Spleen (tissue), 11 donors: Measurements from ENCODE around the gene TMEM37. TPM values are rescaled to one million over a fixed set of nuclear protein-coding genes. Genes with fewer than 3 reads are reported as not detected.

Experiments used
- DNase-seq: peaks from one replicate; pipeline ENCODE4 v3.0.0-alpha.2; 2020
- H3K27ac ChIP-seq, 8 donors: fragments of 200-600 bp; sonication (generic) in 7 of 8; 1 replicate in 4 of 8; 2 replicates in 4 of 8; pipeline versions ENCODE4 v1.5.0 to v1.8.0; 2016 to 2021; ENCODE audit warnings: inconsistent platforms in 4 of 8, mild to moderate bottlenecking in 4 of 8, moderate library complexity in 1 of 8
- H3K27me3 ChIP-seq, 7 donors: fragments of 200-600 bp; sonication (generic) in 6 of 7; replicated peaks in 1 of 7; 1 replicate in 4 of 7; 2 replicates in 3 of 7; pipeline versions ENCODE4 v1.5.0 to v1.8.0; 2016 to 2021; ENCODE audit warnings: inconsistent platforms in 3 of 7, mild to moderate bottlenecking in 1 of 7
- H3K36me3 ChIP-seq, 6 donors: fragments of 200-600 bp; sonication (generic) in 5 of 6; 1 replicate in 4 of 6; 2 replicates in 2 of 6; pipeline versions ENCODE4 v1.5.0 to v1.8.0; 2016 to 2021; ENCODE audit warnings: inconsistent platforms in 2 of 6
- H3K4me1 ChIP-seq, 6 donors: fragments of 200-600 bp; sonication (generic) in 5 of 6; 1 replicate in 3 of 6; 2 replicates in 3 of 6; pipeline versions ENCODE4 v1.5.0 to v1.8.0; 2016 to 2021; ENCODE audit warnings: inconsistent platforms in 3 of 6
- H3K4me3 ChIP-seq, 8 donors: fragments of 200-600 bp; sonication (generic) in 7 of 8; 1 replicate in 4 of 8; 2 replicates in 4 of 8; pipeline versions ENCODE4 v1.5.0 to v1.8.0; 2016 to 2021; ENCODE audit warnings: inconsistent platforms in 4 of 8, mild to moderate bottlenecking in 4 of 8, moderate library complexity in 2 of 8
- H3K9me3 ChIP-seq, 8 donors: fragments of 200-600 bp; sonication (generic) in 7 of 8; 1 replicate in 4 of 8; 2 replicates in 4 of 8; pipeline versions ENCODE4 v1.5.0 to v1.8.0; 2016 to 2021; ENCODE audit warnings: inconsistent platforms in 4 of 8
- POLR2A ChIP-seq, 3 donors: fragments of 450-650 bp; IDR thresholded peaks; one replicate each; pipeline ENCODE4 v1.5.1; 2017; ENCODE audit warnings: antibody characterized with exemption in 3 of 3, mild to moderate bottlenecking in 1 of 3
- POLR2AphosphoS5 ChIP-seq, 3 donors: sonication (generic); formaldehyde crosslinking; IDR thresholded peaks; one replicate each; pipeline ENCODE4 v1.5.1; 2017; ENCODE audit warnings: antibody characterized with exemption in 3 of 3
- WGBS, 5 donors: extraction: QIAGEN DNeasy Blood & Tissue Kit in 3 of 5; methylation state at CpG; one replicate each; pipeline versions ENCODE4 v1.1.5 to v1.1.7; 2013 to 2018; 5-methylcytosine and 5-hydroxymethylcytosine counted together
- intact Hi-C: fragments of 100-400 bp; cut with DNase I; formaldehyde crosslinking; loops from one replicate; pipeline ENCODE4 v1.15.0; 2023; ENCODE audit warnings: low total_unique reads
- polyA plus RNA-seq, 3 donors: library from polyadenylated mRNA; stranded (reverse); fragments of 200-250 nt; gene quantifications; one replicate each; pipeline ENCODE4 v1.2.1, GENCODE V29; 2013
- total RNA-seq, 7 donors: library from RNA; depleted of rRNA in 3 of 7; stranded (reverse); fragments of >200 nt in 3 of 7; fragmentation: NEBNext Ultra II Directional in 4 of 7; extraction: Animal tissue kit (Norgen Biotek cat#: 25700) in 4 of 7; gene quantifications; one replicate each; pipeline versions ENCODE4 v1.1.0 to v1.2.1, GENCODE V29; 2016 to 2021
- TF ChIP-seq, protein P1 (sequence below), 11 experiments: fragments of 200-600 bp in 7 of 11; fragments of 450-650 bp in 4 of 11; sonication (generic) in 4 of 11; IDR thresholded peaks in 8 of 11; conservative IDR thresholded peaks in 3 of 11; 1 replicate in 7 of 11; 2 replicates in 4 of 11; pipeline versions ENCODE4 v1.4.0 to v1.8.0; 2016 to 2021; ENCODE audit warnings: antibody characterized with exemption in 11 of 11, inconsistent platforms in 4 of 11, mild to moderate bottlenecking in 1 of 11
- donor health status: healthy with polysubstance abuse.
- donor health status: DM: no; HTN: no; CAD: no; lungs with moderate emphysema.
- donor health status: DM: no; HTN: no; CAD: no.
- donor health status: Bipolar disorder and iron deficiency.
- donor health status: healthy.
- donor health status: DM: no; HTN: no; CAD: no.
- donor health status: DM: yes; HTN: yes; CAD: no.

The TMEM37 gene
- total and polyA plus RNA-seq, 10 donors, result 5.9 to 53.2 (median 25.1) TPM

DNA sequence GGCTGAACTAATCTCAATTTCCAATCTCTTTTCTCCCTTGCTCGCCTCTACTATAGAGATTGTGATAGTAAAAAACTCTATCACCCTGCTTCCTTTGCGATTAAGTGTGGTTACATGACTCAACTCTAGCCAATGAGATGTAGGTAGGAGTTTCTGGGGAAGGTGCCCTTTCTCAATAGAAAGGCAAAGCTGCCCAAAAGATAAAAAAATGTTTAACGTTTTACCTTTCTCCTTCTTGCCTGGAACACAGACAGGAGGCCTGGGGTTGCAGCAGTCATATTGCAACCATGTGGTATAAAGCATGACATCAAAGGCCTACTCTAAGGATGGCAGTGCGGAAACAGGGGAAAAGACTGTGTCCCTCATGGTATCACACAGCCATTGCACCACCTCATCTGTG is 31.5 kb downstream of the TMEM37 start:
- Histone ChIP-seq H3K4me3 (no peak overlapping the region), H3K9me3 (no peaks in the 10 kb centered on the region), H3K27me3 (peaks cover 0 to 5% (median 0%) of the 10 kb centered on the region in 7 donors), H3K27ac (no peak overlapping the region), H3K4me1 (no peaks in the 10 kb centered on the region), H3K36me3 (no peaks in the 10 kb centered on the region)
- intact Hi-C loops, result no loop called here
- 57 to 80% (median 63%) methylated on average over 4 of the region's 4 CpGs for WGBS, 5 donors
- no peak for TF ChIP-seq POLR2A (IDR thresholded peaks at IDR 0.05)
- no peak for DNase-seq

DNA sequence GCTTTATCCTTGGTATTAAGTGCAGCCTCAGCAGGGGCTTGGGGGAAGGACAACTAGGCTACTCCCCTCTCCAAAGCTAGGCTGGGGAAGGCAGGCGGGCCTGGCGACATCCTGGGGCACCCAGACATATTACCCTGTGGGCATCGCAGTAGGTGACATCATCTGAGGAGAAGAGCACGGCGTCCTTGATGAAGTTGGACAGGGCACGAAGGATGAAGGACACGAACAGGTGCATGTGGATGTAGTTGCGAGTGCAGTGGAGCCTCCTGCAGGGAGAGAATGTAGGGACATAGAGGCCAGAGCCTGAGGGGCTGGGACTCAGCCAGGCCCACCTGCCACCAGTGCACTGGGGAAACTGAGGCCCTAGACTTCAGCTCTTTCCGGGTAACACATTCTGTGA is 32.3 kb downstream of the TMEM37 start:
- H3K27me3 ChIP-seq, result no peaks in the 10 kb centered on the region
- no peaks in the 10 kb centered on the region for H3K9me3 ChIP-seq
- no peak overlapping the region for H3K27ac ChIP-seq
- WGBS, 5 donors, result 89 to 94% (median 92%) methylated on average over 9 of the region's 9 CpGs
- no peaks in the 10 kb centered on the region for H3K4me1 ChIP-seq
- DNase-seq, result no peak
- no peak overlapping the region for H3K4me3 ChIP-seq
- intact Hi-C loops, result no loop called here
- H3K36me3 ChIP-seq, result no peaks in the 10 kb centered on the region
- TF ChIP-seq, protein P1, sequence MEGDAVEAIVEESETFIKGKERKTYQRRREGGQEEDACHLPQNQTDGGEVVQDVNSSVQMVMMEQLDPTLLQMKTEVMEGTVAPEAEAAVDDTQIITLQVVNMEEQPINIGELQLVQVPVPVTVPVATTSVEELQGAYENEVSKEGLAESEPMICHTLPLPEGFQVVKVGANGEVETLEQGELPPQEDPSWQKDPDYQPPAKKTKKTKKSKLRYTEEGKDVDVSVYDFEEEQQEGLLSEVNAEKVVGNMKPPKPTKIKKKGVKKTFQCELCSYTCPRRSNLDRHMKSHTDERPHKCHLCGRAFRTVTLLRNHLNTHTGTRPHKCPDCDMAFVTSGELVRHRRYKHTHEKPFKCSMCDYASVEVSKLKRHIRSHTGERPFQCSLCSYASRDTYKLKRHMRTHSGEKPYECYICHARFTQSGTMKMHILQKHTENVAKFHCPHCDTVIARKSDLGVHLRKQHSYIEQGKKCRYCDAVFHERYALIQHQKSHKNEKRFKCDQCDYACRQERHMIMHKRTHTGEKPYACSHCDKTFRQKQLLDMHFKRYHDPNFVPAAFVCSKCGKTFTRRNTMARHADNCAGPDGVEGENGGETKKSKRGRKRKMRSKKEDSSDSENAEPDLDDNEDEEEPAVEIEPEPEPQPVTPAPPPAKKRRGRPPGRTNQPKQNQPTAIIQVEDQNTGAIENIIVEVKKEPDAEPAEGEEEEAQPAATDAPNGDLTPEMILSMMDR (IDR thresholded peaks at IDR 0.05 in 8 of 11, conservative IDR thresholded peaks at IDR 0.05 in 3 of 11), result no peak
- TF ChIP-seq POLR2AphosphoS5 (IDR thresholded peaks at IDR 0.05) (no peak), POLR2A (IDR thresholded peaks at IDR 0.05) (no peak)

DNA sequence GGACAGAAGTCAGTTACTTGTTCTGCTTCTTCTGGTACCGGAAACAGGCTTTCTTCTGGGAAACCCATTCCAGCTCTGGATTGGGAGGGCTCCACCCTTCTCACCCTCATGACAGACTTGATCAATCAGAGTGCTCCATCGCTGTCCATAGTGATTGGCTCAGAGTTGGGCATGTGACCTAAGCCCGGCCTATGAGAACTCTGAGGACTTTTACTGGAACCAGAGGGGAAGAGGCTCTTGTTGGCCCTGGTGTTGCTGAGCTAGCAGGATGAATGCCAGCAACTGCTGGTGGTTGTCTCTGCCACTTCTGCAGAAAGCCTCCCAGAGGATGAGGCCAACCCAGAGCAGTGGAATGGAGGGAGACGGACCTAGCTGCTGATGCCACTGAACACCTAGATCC is 33.3 kb downstream of the TMEM37 start:
- Histone ChIP-seq H3K4me1 (no peaks in the 10 kb centered on the region), H3K4me3 (no peak overlapping the region), H3K9me3 (no peaks in the 10 kb centered on the region), H3K27me3 (no peaks in the 10 kb centered on the region), H3K36me3 (no peaks in the 10 kb centered on the region), H3K27ac (no peak overlapping the region)
- 76 to 90% (median 88%) methylated on average over 4 of the region's 4 CpGs for WGBS, 5 donors
- intact Hi-C loops, result no loop called here
- no peak for DNase-seq
- TF ChIP-seq POLR2AphosphoS5 (IDR thresholded peaks at IDR 0.05) (no peak), POLR2A (IDR thresholded peaks at IDR 0.05) (no peak)
- TF ChIP-seq, protein P1 (IDR thresholded peaks at IDR 0.05 in 8 of 11, conservative IDR thresholded peaks at IDR 0.05 in 3 of 11), result no peak

DNA sequence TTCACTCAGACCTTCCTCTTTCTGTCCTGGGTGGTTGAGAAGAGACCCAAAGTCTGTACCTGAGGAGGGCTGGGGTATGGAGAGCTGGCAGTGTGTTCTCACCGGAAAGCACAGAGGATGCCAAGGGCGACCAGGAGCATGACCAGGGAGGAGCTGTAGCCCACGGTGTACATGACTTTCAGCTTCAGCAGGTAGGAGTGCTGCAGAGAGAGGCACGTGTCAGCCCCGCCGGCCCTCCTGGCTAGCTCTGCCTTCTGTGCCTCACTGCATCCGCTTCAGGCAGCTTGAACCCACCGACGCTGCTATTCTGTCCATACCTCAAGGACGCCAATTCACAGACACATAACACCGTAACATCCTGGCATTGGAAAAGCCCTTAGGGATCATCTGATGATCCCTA is 34.0 kb downstream of the TMEM37 start:
- no peak for TF ChIP-seq POLR2AphosphoS5 (IDR thresholded peaks at IDR 0.05)
- no peak for TF ChIP-seq POLR2A (IDR thresholded peaks at IDR 0.05)
- TF ChIP-seq, protein P1 (IDR thresholded peaks at IDR 0.05 in 8 of 11, conservative IDR thresholded peaks at IDR 0.05 in 3 of 11), result no peak
- no peaks in the 10 kb centered on the region for H3K9me3 ChIP-seq
- intact Hi-C loops, result no loop called here
- H3K4me1 ChIP-seq, result no peaks in the 10 kb centered on the region
- no peak for DNase-seq
- H3K36me3 ChIP-seq, result no peaks in the 10 kb centered on the region
- H3K27me3 ChIP-seq, result no peaks in the 10 kb centered on the region
- WGBS, 5 donors, result 91 to 95% (median 93%) methylated on average over 11 of the region's 11 CpGs
- H3K27ac ChIP-seq, result no peak overlapping the region
- no peak overlapping the region for H3K4me3 ChIP-seq

DNA sequence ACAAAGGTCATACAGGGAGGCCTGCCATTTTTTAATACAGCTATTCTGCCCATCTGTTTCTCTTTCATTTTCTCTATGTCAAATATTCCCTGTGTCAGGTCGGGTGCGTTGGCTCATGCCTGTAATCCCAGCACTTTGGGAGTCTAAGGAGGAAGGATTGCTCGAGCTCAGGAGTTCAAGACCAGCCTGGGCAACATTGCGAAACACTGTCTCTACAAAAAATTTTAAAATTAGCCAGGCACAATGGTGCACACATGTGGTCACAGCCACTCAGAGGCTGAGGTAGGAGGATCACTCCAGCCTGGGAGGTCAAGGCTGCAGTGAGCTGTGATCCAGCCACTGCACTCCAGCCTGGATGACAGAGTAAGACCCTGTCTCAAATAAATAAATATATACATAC is 34.7 kb downstream of the TMEM37 start:
- WGBS, 5 donors, result 81 to 88% (median 82%) methylated on average over 4 of the region's 4 CpGs
- no peaks in the 10 kb centered on the region for H3K4me1 ChIP-seq
- no peaks in the 10 kb centered on the region for H3K36me3 ChIP-seq
- H3K4me3 ChIP-seq, result no peak overlapping the region
- no peak for TF ChIP-seq POLR2A (IDR thresholded peaks at IDR 0.05)
- no peak for TF ChIP-seq POLR2AphosphoS5 (IDR thresholded peaks at IDR 0.05)
- TF ChIP-seq, protein P1 (IDR thresholded peaks at IDR 0.05 in 8 of 11, conservative IDR thresholded peaks at IDR 0.05 in 3 of 11), result no peak
- DNase-seq, result no peak
- no peaks in the 10 kb centered on the region for H3K9me3 ChIP-seq
- intact Hi-C loops, result no loop called here
- H3K27ac ChIP-seq, result no peak overlapping the region
- H3K27me3 ChIP-seq, result no peaks in the 10 kb centered on the region
